ENCODE measurements around the gene TNFRSF21.

Gene TNFRSF21

DNA sequence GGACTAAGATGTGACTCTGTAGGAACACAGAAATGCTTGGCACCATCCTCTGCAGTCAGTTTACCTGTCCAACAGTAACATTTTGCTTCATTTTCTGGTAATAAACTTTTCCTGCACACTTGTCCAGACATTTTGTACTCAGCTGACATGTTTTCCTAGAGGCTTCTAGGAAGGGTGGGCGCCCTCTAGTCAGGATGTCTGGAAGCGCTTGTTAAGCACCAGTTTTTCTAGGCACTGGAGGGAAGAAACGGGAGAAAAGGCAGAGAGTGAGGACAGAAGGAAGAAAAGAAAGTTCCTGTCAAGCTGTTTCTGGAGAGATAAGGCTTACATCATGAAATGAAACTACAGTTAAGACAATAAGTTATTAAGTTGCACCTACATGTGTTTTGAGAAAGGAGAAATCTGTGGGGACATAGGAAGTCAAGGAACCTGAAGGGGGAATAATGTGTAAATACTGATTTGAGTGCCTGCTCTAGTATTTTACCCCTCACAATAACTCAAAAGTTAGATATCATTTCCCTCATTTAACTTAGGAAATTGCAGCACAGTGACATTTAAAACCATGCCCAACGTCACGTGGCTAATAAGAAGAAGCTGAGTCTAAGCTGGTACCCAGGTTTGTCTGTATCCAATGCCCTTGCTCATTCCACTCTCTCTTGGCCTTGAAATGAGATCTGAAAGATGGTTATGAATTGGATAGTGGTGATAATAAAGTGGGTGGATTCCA is 42.7 kb upstream of the TNFRSF21 start:
- peaks cover 3% of the 10 kb centered on the region; the same call in 1 of the 2 replicates for H3K4me1 ChIP-seq (ENCODE audit: low read length)
- H3F3A ChIP-seq (ENCODE audit: insufficient read depth, low read length), result no peaks in the 10 kb centered on the region
- H3K27ac ChIP-seq (ENCODE audit: low read length), result no peak overlapping the region
- no peaks in the 10 kb centered on the region for H3K9me2 ChIP-seq (replicated peaks; ENCODE audit: insufficient read depth, low read length)
- no peaks in the 10 kb centered on the region for H3K36me3 ChIP-seq (replicated peaks; ENCODE audit: insufficient read depth, low read length)
- no peaks in the 10 kb centered on the region for H3K27me3 ChIP-seq (replicated peaks; ENCODE audit: insufficient read depth, low read length)
- H3K4me2 ChIP-seq (ENCODE audit: low read depth, low read length), result no peak overlapping the region
- H4K20me1 ChIP-seq (ENCODE audit: insufficient read depth, low read length), result no peaks in the 10 kb centered on the region
- H3K9ac ChIP-seq (ENCODE audit: low read length), result no peak overlapping the region
- no peak for TF ChIP-seq EZH2 (optimal IDR thresholded peaks at IDR 0.05; ENCODE audit: low read depth, low read length)
- TF ChIP-seq CTCF (IDR thresholded peaks at IDR 0.05; ENCODE audit: low read length), result no peak
- TF ChIP-seq EZH2phosphoT487 (IDR thresholded peaks at IDR 0.05; ENCODE audit: low read length), result no peak
- no peaks in the 10 kb centered on the region for H3K79me2 ChIP-seq (ENCODE audit: low read length)
- H3K9me3 ChIP-seq (replicated peaks; ENCODE audit: insufficient read depth, low read length), result no peaks in the 10 kb centered on the region
- no peak overlapping the region for H3K4me3 ChIP-seq (ENCODE audit: low read length)
- no peak for DNase-seq
- H2AFZ ChIP-seq (ENCODE audit: low read length), result no peak overlapping the region

GRCh38 chr6:47351621-47352020 is 41.9 kb upstream of the TNFRSF21 start:
- Histone ChIP-seq H2AFZ (ENCODE audit: low read length) (no peak overlapping the region), H4K20me1 (ENCODE audit: insufficient read depth, low read length) (no peaks in the 10 kb centered on the region), H3K27me3 (replicated peaks; ENCODE audit: insufficient read depth, low read length) (no peaks in the 10 kb centered on the region), H3K4me1 (ENCODE audit: low read length) (no peaks in the 10 kb centered on the region), H3K9me3 (replicated peaks; ENCODE audit: insufficient read depth, low read length) (no peaks in the 10 kb centered on the region), H3K4me2 (ENCODE audit: low read depth, low read length) (no peak overlapping the region), H3K79me2 (ENCODE audit: low read length) (no peaks in the 10 kb centered on the region), H3K4me3 (ENCODE audit: low read length) (no peak overlapping the region), H3K27ac (ENCODE audit: low read length) (no peak overlapping the region), H3K36me3 (replicated peaks; ENCODE audit: insufficient read depth, low read length) (no peaks in the 10 kb centered on the region), H3K9ac (ENCODE audit: low read length) (no peak overlapping the region), H3K9me2 (replicated peaks; ENCODE audit: insufficient read depth, low read length) (no peaks in the 10 kb centered on the region), H3F3A (ENCODE audit: insufficient read depth, low read length) (no peaks in the 10 kb centered on the region)
- no peak for DNase-seq
- TF ChIP-seq EZH2phosphoT487 (IDR thresholded peaks at IDR 0.05; ENCODE audit: low read length) (no peak), CTCF (IDR thresholded peaks at IDR 0.05; ENCODE audit: low read length) (no peak), EZH2 (optimal IDR thresholded peaks at IDR 0.05; ENCODE audit: low read depth, low read length) (no peak)

DNA sequence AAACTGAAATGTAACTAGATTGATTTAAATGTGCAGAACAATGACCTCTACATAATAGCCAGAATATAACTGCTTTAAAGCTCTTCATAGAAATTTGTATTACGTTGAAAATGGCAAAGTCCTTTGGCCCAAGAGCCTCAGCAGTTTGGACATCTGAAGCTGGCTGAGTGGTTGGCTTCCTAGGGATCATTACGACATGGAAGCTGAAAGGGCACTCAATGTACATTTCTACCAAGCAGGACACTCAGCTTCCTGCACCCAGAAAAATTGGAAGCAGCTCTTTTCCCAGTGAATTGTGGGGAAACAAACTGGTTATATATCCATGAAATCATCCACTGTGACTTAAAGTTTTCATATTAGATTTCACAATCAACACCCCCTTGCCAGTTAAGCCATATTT is 40.2 kb upstream of the TNFRSF21 start:
- Histone ChIP-seq H3K27ac (ENCODE audit: low read length) (no peak overlapping the region), H3F3A (ENCODE audit: insufficient read depth, low read length) (no peaks in the 10 kb centered on the region), H3K36me3 (replicated peaks; ENCODE audit: insufficient read depth, low read length) (no peaks in the 10 kb centered on the region), H3K27me3 (replicated peaks; ENCODE audit: insufficient read depth, low read length) (no peaks in the 10 kb centered on the region), H3K79me2 (ENCODE audit: low read length) (no peaks in the 10 kb centered on the region), H3K4me3 (ENCODE audit: low read length) (no peak overlapping the region), H3K4me1 (ENCODE audit: low read length) (no peaks in the 10 kb centered on the region), H3K9me3 (replicated peaks; ENCODE audit: insufficient read depth, low read length) (no peaks in the 10 kb centered on the region), H3K4me2 (ENCODE audit: low read depth, low read length) (no peak overlapping the region), H4K20me1 (ENCODE audit: insufficient read depth, low read length) (no peaks in the 10 kb centered on the region), H3K9ac (ENCODE audit: low read length) (no peak overlapping the region), H2AFZ (ENCODE audit: low read length) (no peak overlapping the region), H3K9me2 (replicated peaks; ENCODE audit: insufficient read depth, low read length) (no peaks in the 10 kb centered on the region)
- no peak for DNase-seq
- TF ChIP-seq CTCF (IDR thresholded peaks at IDR 0.05; ENCODE audit: low read length), result no peak
- no peak for TF ChIP-seq EZH2 (optimal IDR thresholded peaks at IDR 0.05; ENCODE audit: low read depth, low read length)
- TF ChIP-seq EZH2phosphoT487 (IDR thresholded peaks at IDR 0.05; ENCODE audit: low read length), result no peak
